HG02642 (cell line): ENCODE results near the gene RAI1.

ENCODE experiments used
- ATAC-seq: cut with Tn5 transposase; IDR thresholded peaks from one replicate; pipeline ENCODE4 v1.9.1; 2021; ENCODE audit warnings: mild to moderate bottlenecking; ENCODE audit not compliant: unreplicated experiment, poor library complexity

Gene RAI1

DNA sequence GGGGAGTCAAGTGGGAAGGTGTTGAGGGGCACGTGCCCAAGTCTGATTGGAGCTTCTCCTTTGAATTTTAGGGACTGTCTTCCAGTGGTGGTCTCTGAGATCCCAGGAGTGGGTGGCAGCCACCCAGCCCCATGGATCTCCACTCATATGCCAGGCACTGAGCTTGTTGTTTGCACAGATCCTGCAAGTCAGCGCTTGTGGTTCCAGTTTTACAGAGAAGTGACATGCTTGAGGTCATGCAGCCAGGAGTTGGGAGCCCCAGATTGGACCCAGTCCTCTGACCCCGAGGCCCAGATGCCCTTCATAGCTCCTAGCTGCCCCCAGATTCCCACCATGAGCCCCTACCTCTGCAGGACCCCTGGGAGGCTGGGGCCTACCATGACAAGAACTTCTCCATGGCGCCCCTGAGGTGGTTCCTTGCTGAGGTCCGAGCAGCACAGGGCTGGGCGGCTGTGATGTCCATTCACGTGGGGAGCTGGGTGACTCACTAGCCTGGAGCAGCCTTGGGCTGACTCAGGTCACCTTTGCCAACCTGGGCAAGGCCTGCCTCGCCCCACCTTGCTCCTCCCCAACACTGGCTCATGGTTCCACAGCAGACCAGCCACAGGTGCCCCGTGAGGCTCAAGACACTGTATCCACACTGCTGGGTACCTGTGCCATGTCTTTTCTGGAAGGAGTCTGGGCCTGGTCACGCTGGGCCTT lies 47.4 kb downstream of the RAI1 start:
- no peak for ATAC-seq

DNA sequence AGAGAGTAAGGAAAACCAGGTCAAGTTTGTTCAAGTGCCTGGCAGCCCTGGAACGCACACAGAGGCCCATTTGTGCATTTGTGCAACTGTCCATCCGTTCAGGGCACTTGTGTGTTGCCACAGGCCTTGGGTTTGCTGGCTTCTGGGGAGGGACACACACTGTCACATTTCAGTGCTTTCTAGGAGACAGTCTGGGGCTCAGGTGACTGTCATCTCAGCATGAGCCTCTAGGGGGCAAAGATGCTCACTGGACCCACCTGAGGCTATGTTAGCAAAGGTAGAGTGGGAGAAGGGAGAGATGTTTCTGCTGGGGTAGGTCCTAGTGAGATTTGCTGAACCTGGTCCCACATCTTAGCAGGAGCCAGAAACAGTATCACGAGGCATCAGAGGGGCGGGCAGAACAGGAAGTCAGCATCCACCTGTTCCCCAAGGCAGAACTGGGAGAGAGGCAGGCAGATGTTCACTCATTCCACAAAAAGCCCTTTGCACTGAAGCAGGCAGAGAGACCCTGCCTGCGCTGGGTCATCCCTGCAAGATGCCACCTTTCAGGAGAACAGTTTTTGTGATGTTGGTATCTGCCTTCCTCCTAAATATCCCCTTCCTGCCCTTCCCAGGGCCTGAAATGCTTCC lies 48.5 kb downstream of the RAI1 start:
- peak; percentile 61 for ATAC-seq

DNA sequence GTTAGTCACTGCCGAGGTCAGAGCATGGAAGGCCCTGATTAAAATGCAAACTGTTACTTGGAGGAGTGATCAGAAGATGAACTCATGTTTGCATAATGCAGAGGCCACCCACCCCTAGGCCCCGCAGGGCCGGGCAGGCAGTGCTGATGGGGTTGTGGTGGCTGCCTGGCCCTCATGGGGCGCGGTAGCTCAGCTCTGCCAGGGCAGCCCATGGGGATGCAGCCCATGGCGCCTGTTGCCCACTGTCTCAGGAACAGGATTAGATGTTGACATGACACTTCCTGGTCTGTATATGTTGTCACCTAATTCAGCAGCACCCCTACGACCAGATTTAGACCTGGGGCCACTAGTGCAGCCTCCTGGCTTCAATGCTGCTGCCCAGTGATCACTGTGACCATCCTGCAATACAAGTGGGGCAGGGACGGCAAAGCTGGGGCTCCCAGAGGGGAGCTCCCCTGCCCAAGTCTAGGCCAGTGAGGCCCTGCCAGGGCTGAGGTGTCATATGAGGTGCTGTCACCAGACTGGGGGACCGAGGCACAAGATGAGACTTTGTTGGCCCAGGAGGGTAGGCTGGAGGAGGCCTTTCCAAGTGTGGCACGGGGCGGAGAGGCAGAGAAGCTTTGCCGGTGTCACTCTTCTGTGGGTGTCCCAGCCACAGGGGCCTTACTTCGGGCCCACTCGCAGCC lies 49.1 kb downstream of the RAI1 start:
- no peak for ATAC-seq

- no peak for ATAC-seq
These were observed 51.2 kb downstream of the RAI1 start for GRCh38 chr17:17732444-17732843.

GRCh38 chr17:17732892-17733670 lies 51.8 kb downstream of the RAI1 start:
- no peak for ATAC-seq

- no peak for ATAC-seq
These were observed 55.2 kb downstream of the RAI1 start for GRCh38 chr17:17736205-17737183.

DNA sequence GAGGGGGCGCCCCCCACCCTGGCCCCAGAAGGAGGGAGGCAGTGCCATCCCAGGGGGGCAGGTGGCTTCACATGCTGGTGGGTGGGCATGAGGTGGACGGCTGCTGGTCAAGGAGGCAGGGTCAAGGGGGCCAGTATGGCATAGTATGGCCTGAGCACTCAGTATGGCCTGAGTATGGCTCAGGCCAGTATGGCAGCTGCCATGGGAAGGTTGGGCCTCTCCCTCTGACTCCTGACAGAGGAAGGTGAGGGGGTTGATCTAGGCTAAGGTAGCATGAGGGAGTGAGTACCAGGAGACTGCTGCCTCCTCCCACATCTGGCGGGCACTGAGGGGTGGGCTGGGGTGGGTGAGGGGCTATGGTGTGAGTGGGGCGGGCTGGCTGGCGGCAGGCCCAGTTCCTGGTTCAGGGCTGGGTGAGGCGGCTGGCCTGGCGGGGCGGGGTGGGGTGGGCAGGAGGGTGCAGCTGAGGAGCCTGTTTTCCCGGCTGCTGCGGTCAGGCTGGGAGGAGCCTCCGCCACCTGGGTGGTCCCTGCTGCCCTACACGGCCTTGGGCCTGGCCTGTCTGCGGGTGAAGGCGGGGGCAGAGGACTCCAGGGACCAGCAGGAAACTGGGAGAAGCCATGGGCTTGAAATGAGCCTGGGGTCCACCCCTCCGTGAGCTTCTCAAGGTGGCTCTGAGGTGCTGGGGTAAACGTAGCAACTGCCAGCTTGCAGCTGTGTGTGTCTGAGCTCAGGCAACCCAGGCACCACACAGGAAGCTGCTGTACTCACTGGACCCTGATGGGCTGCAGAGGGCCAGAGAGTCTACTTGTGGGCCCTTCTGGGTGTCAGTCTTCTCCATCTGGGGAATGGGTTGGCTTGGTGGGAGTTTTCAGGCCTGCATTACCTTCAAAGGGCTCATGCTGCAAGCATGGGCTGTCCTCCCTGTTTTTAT lies 57.0 kb downstream of the RAI1 start:
- ATAC-seq, result no peak

GRCh38 chr17:17738901-17739300 lies 57.6 kb downstream of the RAI1 start:
- ATAC-seq, result no peak

- no peak for ATAC-seq
These were observed 58.3 kb downstream of the RAI1 start for GRCh38 chr17:17739388-17740066.

DNA sequence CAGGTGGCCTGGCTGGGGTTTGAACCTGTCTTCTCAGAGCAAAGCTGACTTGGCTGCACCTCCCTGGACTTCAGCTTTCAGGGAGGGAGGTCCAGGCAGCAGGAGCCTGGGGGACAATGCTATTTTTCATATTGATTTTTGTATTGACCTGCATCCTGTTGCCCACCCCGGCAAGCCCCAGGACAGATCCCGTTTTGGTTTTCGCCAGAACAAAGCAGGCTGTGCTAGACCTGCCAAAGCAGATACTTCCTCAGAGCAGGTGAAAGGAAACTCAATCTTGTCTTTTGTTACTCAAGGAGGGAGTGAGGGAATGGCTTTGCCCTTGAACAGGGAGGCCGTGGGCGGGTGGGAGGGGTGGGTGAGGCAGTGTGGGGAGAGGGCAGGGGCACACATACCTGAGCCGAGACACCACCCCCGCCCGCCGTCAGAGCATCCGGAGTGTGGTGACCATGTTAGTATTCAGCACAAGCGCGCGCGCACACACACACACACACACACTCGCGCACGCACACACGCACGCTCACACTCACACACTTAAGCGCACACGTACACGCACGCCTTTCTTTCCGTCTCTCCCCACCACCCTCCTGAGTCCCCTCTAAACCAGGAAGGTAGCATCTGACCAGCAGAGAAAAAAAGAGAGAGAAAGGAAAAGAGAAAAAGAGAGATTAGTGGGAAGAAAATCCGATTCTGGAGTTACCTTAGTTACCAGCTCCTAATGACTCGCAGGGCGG lies 59.5 kb downstream of the RAI1 start:
- ATAC-seq, result no peak

GRCh38 chr17:17741349-17742023 lies 60.2 kb downstream of the RAI1 start:
- ATAC-seq, result no peak

GRCh38 chr17:17742133-17742621 lies 60.9 kb downstream of the RAI1 start:
- ATAC-seq, result no peak

- ATAC-seq, result no peak
These were observed 61.6 kb downstream of the RAI1 start for GRCh38 chr17:17742688-17743390.

- ATAC-seq, result no peak
These were observed 62.3 kb downstream of the RAI1 start for GRCh38 chr17:17743391-17744112.

DNA sequence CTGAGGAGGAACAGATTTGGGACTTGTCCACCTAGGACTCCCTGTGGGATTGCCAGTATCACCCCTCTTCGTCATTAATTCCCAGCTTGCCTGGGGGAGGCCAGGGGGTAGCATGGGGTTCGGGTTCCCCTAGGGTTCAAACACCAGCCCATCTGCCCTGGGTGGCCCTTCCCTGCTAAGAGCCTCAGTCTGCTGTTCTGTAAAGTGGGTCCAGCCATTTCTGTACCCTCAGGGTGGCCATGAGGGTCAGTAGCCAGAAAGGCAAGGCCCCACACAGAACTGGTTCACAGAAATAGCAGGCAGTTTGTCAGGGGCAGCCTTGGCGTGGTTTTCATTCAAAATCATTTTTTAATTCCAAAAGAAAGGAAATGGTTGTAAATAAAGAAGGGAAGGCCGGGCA lies 62.9 kb downstream of the RAI1 start:
- no peak for ATAC-seq
